ENCODE measurements around the gene SLN. TPM values are rescaled to one million over a fixed set of nuclear protein-coding genes. Genes with fewer than 3 reads are reported as not detected.

The SLN gene
- total RNA-seq, 1 donor from 2014 or later = 2.4 TPM

DNA sequence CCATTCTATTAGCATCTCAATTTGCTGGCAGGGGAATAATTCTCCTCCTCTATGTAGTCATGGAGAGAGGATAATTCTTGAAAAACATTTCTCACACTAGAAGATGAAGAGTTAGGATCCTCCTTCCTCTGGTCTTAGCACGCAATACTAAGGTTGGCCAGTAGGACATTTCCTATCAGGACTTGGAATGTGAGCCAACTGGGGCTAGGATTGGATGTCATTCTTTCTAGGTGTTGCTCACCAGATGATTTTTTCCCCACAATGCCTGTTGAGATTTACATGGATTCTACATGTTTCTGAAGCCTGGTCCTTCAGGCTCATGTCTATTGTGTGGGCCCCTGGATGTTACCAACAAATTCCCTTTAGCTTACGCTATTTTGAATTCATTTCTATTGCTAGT lies 28.0 kb downstream of the SLN start:
- no peak for DNase-seq (ENCODE audit: low read depth)

DNA sequence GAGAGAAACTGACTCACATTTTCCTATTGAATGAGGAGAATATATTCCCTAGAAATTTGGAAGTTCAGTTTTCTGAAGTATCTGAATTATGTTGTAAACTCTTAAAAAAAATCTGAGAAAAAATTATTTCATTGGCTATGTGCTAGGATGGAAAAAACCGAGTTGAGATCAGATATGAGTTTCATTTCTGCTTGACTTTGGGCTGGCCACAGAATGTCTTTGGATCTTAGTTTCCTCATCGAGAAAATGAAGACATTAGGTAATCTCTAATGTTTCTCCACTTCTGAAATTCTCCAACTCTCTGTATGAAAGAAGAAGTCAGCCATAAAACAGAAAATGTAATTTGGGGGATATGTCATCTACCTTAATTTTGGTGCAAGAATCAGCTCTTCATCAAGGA lies 28.8 kb downstream of the SLN start:
- DNase-seq (ENCODE audit: low read depth) = no peak

DNA sequence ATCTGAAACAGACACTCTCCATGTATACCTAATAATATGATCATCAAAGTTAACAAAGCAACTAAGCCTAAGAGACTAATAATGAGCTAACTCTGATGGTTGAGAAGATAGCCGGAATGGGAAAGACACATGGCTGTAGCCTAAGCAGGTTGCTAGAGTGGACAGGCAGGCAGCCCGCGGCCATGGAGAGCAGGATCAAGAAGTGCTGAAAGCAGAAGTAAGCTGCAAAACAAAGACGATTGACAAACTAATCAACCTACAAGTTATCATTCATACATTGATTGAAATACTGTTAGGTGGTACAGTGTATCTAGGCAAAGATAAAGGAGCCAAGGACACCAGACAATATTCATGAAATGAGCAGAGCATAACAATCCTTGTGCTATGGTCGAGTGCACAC lies 29.3 kb downstream of the SLN start:
- no peak for DNase-seq (ENCODE audit: low read depth)

DNA sequence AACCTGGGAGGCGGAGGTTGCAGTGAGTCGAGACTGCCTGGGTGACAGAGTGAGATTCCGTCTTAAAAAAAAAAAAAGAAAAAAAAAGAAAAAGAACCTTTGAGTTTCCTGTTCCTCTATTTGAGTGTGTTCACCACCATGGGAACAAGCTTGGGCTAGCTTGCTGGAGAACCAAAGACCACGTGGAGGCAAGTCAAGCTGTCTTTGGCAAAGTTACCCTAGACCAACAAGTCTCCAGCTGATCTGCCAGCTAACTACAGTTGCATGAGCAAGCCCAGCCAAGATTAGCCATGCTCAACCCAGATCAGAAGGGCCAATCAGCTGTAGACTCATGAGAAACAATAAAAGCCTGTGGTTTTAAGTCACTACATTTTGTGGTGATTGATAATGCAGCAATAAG lies 29.7 kb downstream of the SLN start:
- DNase-seq (ENCODE audit: low read depth) = no peak

DNA sequence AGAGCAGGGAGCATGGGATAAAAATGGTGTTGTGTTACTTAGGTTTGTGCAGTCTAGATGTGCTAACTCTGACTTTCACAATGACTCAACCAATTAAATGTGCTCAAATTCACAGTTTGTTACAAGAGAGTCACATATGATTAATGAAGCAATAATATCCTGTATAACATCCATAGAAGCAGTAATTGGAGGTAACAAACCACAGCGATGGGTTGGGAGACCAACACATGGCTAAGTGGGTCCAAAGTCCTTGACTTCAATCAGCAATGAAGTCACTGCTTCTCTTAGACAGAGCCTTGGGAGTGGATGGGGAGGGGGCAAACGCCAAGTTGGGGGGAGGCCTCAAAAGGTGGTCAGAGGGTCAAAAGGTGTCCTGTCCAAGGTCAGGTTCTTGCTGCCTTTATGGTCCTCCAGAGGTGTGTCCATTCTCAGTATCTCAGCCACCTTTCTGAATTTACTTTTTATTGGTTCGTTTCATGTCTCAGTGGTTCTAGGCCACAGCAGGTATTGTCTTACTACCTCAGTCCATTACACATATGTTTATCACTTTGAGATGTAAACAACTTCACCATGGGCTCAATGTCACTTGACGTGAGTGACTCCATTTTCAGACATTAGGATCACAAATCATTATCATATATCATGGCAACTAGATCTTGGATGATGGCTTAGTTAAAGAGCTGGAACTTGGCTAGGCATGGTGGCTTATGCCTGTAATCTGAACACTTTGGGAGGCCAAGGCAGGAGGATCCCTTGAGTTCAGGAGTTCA lies 32.4 kb downstream of the SLN start:
- peak; percentile 25 for DNase-seq (ENCODE audit: low read depth)

DNA sequence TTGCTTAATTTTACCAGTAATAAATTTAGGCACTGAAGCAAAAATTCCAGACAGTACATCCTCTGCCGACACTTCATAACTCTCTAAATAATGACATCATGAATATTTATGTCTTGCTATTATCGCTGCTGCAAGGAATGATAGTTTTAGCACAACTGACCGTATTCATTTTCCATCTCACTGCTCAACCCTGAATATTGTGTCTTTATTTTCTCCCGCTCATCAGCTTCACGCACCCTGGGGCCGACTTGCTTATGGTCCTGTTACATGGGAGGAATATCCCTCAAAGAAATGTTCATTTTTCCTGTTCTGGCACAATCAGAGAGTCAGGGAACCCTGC lies 33.3 kb downstream of the SLN start:
- no peak for DNase-seq (ENCODE audit: low read depth)

DNA sequence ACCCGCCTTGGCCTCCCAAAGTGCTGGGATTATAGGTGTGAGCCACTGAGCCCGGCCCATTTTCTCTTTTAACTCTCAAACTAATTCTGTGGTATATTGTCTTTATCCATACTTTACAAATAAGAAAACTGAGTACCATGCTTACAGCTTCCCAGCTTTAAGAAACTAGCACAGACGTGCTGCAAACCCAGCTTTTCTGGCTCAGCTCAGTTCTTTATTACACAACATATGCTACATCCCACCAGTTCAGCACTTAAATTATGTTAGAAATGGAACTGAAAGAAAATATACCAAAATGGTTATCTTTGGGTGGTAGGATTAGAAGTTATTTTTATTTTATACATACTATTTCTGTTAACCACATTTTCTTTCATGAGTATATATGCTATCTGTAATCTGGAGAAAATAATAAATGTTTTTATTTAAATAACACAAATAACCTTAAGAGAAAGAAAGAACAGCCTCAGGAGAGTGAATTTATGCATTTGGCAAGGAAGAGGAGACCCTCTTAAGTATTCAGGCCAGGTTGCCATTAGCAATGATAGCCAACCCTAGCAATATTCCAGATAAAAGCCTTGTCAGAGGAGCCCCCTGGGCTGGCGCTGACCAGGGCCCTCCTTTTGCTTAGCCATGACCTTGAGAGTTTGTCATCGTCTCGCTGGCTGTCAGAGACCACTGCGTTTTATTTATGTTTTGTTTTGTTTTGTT lies 33.8 kb downstream of the SLN start:
- DNase-seq (ENCODE audit: low read depth) = no peak

DNA sequence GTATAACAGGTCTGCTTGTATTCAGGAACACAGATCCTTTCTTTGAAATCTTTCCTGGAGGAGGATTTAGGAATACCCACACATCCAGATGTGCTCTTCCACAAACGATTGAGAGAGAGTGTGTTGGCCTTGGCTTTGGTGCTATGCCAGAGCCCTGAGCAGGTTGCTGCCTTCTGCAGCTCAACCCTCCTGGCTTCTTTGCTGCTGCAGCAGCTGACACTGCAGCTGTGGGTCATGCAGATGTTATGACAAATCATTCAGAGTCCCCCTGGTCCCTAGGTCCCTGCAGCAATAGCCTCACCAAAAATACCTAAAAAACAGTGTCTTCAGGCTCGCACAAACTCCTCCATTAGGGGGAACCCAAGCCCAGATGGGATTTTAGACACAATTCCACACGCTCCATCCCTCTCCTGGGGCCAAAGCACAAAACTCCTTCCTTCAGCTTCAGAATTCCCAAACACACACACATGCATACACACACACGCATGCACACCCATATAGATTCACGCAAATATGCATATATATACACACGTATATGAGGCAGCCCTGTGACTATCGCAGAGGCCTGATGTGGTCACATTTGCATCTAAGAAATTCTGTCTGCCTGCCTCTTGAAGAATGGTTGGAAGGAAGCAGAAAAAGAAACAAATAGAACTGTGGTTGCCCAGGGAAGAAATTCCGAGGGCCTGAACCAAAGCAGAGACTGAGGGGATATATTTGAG lies 35.4 kb downstream of the SLN start:
- DNase-seq (ENCODE audit: low read depth) = no peak

DNA sequence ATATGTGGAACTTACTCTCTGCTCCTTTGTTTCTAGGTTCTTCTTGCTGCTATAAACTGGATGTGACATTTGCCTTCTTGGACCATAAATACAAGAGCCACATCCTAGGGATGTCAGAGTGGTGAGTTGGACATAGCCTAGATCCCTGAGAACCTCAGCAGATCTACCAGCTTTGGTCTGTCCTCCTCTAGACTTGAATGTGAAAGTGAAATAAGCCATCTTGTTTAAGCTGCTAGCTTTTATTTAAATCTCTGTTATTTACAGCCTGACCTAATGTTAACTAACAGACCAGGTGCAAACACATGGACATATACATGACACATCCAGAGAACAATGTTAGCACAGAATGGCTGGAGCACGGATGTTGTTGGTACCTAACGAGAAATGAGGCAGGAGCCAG lies 36.0 kb downstream of the SLN start:
- DNase-seq (ENCODE audit: low read depth) = no peak

DNA sequence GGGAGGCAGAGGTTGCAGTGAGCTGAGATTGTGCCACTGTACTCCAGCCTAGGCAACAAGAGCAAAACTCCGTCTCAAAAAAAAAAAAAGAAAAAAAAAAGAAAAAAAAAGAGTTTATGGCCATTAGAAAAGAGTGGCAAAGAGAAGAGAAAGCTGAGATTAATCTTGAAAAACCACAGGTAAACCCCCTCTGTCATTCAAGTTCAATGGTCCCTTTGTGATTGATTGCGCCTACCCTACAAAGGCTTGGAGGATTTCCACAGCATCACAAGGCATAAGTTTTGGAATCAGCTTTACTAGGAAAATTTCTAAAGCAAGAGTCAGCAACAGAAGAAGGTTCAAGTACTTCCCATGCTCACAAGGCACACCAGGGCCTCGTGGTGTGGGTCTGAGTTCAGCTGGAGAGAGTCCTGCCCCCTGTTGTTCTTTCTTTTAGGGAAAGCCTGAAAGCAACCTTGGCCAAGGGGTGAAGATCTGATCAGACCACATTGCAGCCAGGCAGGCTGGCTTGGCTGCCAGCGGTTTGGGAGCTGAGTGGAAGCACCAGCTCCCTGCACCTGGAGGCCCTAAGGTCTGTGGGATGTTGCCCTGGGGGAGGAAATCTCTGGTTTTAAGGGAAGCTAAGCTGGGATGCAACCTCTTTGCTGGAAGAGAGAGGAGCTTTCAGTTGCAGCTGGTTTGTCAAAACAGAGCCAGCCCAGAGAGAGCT lies 41.8 kb downstream of the SLN start:
- no peak for DNase-seq (ENCODE audit: low read depth)

DNA sequence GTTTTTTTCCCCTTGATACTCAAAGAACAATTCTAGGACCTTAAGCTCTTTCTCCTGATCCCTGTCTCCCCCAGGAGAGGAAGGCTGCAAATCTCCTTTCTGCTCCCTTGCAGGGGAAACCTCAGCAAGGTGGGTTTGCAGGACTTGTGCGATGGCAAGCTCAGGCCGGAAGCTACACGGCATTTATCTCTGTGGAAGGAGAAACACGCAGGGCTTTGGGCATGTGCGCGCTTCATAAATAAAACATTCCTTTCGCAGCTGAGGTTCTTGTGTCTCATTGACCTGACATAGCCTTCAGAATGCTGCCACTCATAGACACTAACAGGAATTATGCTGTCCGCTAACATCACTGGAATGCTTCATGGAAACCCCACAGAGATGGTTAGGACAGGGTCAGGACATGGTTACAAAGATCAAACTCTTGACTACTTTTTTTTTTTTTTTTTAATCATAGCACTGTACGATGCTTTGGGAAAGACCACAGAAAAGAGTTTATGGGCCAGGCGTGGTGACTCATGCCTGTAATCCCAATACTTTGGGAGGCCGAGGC lies 42.6 kb downstream of the SLN start:
- DNase-seq (ENCODE audit: low read depth) = no peak

DNA sequence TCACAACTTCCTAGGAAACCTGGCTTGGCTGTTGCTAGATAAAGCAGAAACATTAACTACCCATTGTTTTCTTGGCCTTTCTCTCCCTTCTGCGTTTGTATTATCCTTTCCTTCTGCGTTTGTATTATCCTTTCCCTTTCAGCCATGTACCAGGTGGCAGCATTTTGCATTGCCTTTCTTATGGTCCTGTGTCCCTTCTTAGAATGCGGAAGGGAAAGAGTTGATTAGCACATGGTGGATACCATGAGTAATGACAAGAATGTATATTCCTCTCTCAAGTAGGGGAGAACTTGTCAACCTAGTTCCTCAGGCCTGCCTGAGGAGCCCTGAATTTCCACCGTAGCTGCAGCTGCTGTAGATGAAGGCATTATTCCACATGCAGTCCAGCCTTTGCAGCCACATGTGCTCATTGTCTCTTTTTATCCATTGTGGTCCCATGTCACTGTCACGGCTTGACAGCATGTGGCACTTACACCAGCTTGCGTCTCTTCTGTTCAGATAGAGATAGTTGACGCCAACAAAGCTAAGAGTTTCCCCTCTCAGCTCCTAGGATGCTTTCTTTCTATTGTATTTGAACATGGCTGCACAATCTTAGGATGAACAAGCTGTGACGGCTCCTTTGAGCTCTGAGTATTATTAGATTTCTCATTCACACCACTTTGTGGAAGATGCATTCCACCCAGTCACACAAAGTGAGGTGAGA lies 44.8 kb downstream of the SLN start:
- no peak for DNase-seq (ENCODE audit: low read depth)

DNA sequence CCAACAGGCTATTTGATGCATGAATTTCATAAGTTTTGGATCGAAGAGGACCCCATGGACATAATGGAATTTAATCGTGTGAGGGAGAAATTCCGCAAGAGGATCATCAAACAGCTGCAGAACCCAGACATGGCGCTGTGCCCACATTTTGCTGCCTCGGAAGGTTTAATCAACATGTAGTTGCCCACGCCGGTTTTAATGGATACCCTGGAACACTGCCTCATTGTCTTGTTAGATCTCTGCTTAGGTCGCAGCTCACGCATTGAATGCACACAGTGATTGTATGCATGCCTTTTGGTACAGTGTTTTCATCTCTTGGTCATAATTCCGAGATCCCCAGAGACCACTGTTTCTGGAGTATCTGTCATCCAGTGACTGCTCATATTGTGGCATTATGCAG lies 46.8 kb downstream of the SLN start:
- no peak for DNase-seq (ENCODE audit: low read depth)

DNA sequence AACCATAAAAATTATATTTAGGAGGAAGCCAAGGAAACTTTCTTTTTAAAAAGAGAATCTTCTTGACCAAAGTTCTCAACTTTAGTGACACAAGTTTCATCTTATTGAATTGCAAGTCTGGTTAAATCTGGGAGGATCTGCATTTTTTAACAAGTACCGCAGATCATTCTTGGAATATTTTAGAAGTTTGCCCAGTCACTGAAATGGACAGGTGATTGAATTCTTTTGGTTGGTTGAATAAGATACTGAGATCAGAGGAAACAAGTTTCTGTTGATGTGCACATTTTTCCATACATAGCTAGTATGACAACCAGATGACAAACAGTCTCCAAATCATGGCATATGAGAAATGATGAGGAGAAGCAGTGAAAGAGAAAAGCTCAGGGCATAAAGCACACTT lies 50.2 kb downstream of the SLN start:
- DNase-seq (ENCODE audit: low read depth) = no peak

DNA sequence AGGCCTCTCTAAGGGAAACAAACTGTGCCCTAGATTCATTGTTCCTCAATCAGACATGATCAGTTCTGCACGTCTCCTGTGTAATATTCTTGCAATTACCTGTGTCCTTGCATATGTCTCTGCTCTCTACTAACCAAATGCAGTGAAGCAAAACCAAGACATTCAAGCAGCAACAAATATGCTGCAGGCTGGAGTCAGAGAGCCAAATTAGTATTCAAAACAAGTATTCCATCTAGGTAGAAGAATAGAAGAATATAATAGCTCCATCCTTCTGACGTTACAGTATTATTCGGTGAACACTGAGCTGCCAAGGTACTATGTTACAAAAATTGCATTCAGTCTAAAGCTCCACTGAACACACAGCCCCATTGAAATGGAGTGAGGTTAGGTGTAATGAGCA lies 51.8 kb downstream of the SLN start:
- DNase-seq (ENCODE audit: low read depth) = peak; percentile 7

DNA sequence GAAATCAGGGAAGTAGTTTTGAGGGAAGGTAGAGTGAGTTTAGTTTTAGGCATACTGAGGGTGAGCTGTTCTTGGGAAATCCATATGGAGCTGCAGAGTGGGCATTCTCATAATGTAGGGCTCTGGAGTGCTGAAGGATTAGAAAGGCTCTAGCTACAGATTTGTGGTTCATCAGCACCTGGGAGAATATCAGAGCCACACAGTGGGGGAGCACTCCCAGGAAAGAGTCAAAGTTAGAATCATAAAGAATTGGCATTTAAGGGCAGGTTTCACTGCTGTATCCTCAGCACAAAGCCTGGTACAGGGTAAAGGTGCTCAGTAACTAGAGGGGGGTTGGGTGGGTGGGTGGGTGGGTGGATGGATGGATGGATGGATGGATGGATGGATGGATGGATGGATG lies 52.5 kb downstream of the SLN start:
- DNase-seq (ENCODE audit: low read depth) = no peak

Other genes with a start within 250 kb of the SLN start
- 8.9 and 9.8 TPM in 2 replicates for gene ALKBH8, start 146.3 kb downstream of the SLN start, total RNA-seq
- 0.10 TPM in 1 of 2 replicates, not detected in the other for gene ELMOD1, start 120.9 kb downstream of the SLN start, total RNA-seq
- gene SLC35F2, start 146.7 kb upstream of the SLN start, total RNA-seq = 69.4 and 95.3 TPM in 2 replicates
- gene RAB39A, start 216.4 kb upstream of the SLN start, total RNA-seq = 0.10 TPM in 1 of 2 replicates, not detected in the other